HepG2 (cell line): Measurements from ENCODE around the gene DNAJC5. TPM values are rescaled to one million over a fixed set of nuclear protein-coding genes. Genes with fewer than 3 reads are reported as not detected.
A peak's percentile ranks its signal among the peaks of the same experiment; 100 is the strongest.

Experiments
- CEBPG ChIP-seq: IDR thresholded peaks from 2 replicates; pipeline ENCODE4 v1.6.1; 2016
- IRX3 ChIP-seq: sonication (generic); formaldehyde crosslinking; IDR thresholded peaks from 2 replicates; pipeline ENCODE4 v1.8.1; 2023; ENCODE audit warnings: mild to moderate bottlenecking, low read depth, missing genetic modification reagents, borderline replicate concordance
- MTA1 ChIP-seq: sonication (generic); formaldehyde crosslinking; IDR thresholded peaks from 2 replicates; pipeline ENCODE4 v1.4.0; 2020; ENCODE audit warnings: missing genetic modification reagents, mild to moderate bottlenecking, borderline replicate concordance
- NONO ChIP-seq, 2 experiments: fragments of 450-650 bp in 1 of 2; sonication (generic) in 1 of 2; formaldehyde crosslinking in 1 of 2; IDR thresholded peaks in 1 of 2; conservative IDR thresholded peaks in 1 of 2; 2 replicates each; pipeline versions ENCODE4 v1.6.1 to v1.8.0; 2017 to 2022; ENCODE audit warnings: mild to moderate bottlenecking in 1 of 2, missing genetic modification reagents in 1 of 2, moderate library complexity in 1 of 2
- RFX1 ChIP-seq: fragments of 450-650 bp; IDR thresholded peaks from 2 replicates; pipeline ENCODE4 v1.6.1; 2017
- STAG1 ChIP-seq: sonication (generic); formaldehyde crosslinking; IDR thresholded peaks from 2 replicates; pipeline ENCODE4 v1.4.0; 2020; ENCODE audit warnings: missing genetic modification reagents
- ZBTB8A ChIP-seq: sonication (generic); formaldehyde crosslinking; IDR thresholded peaks from 2 replicates; pipeline ENCODE4 v1.4.0; 2020; ENCODE audit warnings: mild to moderate bottlenecking, low read depth, missing genetic modification reagents, borderline replicate concordance
- ZC3H4 ChIP-seq: sonication (generic); formaldehyde crosslinking; IDR thresholded peaks from 2 replicates; pipeline ENCODE4 v1.4.0; 2020; ENCODE audit warnings: missing genetic modification reagents, borderline replicate concordance
- ZNF710 ChIP-seq: sonication (generic); formaldehyde crosslinking; IDR thresholded peaks from 2 replicates; pipeline ENCODE4 v1.5.0; 2020; ENCODE audit warnings: mild to moderate bottlenecking, missing genetic modification reagents, borderline replicate concordance
- ZNF839 ChIP-seq: sonication (generic); formaldehyde crosslinking; IDR thresholded peaks from 2 replicates; pipeline ENCODE4 v1.4.0; 2020; ENCODE audit warnings: missing genetic modification reagents, mild to moderate bottlenecking, borderline replicate concordance
- polyA plus RNA-seq, 8 experiments: library from polyadenylated mRNA; depleted of rRNA in 3 of 8; stranded (reverse) in 7 of 8; unstranded in 1 of 8; fragments of >200 nt; fragmentation: Illumina TruSeq in 4 of 8; extraction: Trizol in 4 of 8; gene quantifications; 2 replicates each; pipeline versions ENCODE4 v1.2.1 to v1.2.3, GENCODE V29; 2011 to 2016; ENCODE audit warnings: low read depth in 4 of 8, missing spikeins in 1 of 8, mixed read lengths in 1 of 8; ENCODE audit not compliant: insufficient read depth in 1 of 8
- total RNA-seq, 5 experiments: library from RNA; depleted of rRNA; stranded (reverse); fragments of >200 nt; fragmentation: Illumina TruSeq; extraction: Trizol; gene quantifications; 2 replicates each; pipeline ENCODE4 v1.2.3, GENCODE V29; 2016; ENCODE audit warnings: low read depth in 1 of 5
- TF ChIP-seq, protein P1 (sequence below): sonication (generic); formaldehyde crosslinking; IDR thresholded peaks from 2 replicates; pipeline ENCODE4 v1.9.0; 2021; ENCODE audit warnings: mild to moderate bottlenecking, missing genetic modification reagents
- TF ChIP-seq, protein P2 (sequence below): sonication (generic); formaldehyde crosslinking; IDR thresholded peaks from 2 replicates; pipeline ENCODE4 v1.8.0; 2022; ENCODE audit warnings: missing genetic modification reagents, mild to moderate bottlenecking, borderline replicate concordance

The DNAJC5 gene
- total and polyA plus RNA-seq, 2 of the 13 experiments (the other 11 are each of a cell fraction or from before 2014, with no cell fraction given), result 42.8 to 64.5 TPM

- TF ChIP-seq, protein P1, sequence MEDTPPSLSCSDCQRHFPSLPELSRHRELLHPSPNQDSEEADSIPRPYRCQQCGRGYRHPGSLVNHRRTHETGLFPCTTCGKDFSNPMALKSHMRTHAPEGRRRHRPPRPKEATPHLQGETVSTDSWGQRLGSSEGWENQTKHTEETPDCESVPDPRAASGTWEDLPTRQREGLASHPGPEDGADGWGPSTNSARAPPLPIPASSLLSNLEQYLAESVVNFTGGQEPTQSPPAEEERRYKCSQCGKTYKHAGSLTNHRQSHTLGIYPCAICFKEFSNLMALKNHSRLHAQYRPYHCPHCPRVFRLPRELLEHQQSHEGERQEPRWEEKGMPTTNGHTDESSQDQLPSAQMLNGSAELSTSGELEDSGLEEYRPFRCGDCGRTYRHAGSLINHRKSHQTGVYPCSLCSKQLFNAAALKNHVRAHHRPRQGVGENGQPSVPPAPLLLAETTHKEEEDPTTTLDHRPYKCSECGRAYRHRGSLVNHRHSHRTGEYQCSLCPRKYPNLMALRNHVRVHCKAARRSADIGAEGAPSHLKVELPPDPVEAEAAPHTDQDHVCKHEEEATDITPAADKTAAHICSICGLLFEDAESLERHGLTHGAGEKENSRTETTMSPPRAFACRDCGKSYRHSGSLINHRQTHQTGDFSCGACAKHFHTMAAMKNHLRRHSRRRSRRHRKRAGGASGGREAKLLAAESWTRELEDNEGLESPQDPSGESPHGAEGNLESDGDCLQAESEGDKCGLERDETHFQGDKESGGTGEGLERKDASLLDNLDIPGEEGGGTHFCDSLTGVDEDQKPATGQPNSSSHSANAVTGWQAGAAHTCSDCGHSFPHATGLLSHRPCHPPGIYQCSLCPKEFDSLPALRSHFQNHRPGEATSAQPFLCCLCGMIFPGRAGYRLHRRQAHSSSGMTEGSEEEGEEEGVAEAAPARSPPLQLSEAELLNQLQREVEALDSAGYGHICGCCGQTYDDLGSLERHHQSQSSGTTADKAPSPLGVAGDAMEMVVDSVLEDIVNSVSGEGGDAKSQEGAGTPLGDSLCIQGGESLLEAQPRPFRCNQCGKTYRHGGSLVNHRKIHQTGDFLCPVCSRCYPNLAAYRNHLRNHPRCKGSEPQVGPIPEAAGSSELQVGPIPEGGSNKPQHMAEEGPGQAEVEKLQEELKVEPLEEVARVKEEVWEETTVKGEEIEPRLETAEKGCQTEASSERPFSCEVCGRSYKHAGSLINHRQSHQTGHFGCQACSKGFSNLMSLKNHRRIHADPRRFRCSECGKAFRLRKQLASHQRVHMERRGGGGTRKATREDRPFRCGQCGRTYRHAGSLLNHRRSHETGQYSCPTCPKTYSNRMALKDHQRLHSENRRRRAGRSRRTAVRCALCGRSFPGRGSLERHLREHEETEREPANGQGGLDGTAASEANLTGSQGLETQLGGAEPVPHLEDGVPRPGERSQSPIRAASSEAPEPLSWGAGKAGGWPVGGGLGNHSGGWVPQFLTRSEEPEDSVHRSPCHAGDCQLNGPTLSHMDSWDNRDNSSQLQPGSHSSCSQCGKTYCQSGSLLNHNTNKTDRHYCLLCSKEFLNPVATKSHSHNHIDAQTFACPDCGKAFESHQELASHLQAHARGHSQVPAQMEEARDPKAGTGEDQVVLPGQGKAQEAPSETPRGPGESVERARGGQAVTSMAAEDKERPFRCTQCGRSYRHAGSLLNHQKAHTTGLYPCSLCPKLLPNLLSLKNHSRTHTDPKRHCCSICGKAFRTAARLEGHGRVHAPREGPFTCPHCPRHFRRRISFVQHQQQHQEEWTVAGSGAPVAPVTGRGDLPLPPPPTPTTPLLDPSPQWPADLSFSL (CRISPR knock-in tag), result no peak
- TF ChIP-seq MTA1 (no peak), RFX1 (no peak), ZNF710 (CRISPR knock-in tag) (no peak), IRX3 (no peak), ZBTB8A (CRISPR knock-in tag) (peak; percentile 58; the same call in 1 of the 2 replicates), CEBPG (no peak), STAG1 (CRISPR knock-in tag) (no peak), ZC3H4 (CRISPR knock-in tag) (peak; percentile 80; the same call in 1 of the 2 replicates), ZNF839 (peak; percentile 16; the same call in 1 of the 2 replicates), NONO (IDR thresholded peaks at IDR 0.05) (no peak), NONO (CRISPR knock-in tag; conservative IDR thresholded peaks at IDR 0.05) (no peak)
- TF ChIP-seq, protein P2, sequence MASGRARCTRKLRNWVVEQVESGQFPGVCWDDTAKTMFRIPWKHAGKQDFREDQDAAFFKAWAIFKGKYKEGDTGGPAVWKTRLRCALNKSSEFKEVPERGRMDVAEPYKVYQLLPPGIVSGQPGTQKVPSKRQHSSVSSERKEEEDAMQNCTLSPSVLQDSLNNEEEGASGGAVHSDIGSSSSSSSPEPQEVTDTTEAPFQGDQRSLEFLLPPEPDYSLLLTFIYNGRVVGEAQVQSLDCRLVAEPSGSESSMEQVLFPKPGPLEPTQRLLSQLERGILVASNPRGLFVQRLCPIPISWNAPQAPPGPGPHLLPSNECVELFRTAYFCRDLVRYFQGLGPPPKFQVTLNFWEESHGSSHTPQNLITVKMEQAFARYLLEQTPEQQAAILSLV (CRISPR knock-in tag), result 0 out of 2 replicates have a peak, but pooled peaks have one; percentile 2
Measured at GRCh38 chr20:63980317-63980805, 85.4 kb downstream of the DNAJC5 start (continued).
